ENCODE data around the gene STX7.

DNA sequence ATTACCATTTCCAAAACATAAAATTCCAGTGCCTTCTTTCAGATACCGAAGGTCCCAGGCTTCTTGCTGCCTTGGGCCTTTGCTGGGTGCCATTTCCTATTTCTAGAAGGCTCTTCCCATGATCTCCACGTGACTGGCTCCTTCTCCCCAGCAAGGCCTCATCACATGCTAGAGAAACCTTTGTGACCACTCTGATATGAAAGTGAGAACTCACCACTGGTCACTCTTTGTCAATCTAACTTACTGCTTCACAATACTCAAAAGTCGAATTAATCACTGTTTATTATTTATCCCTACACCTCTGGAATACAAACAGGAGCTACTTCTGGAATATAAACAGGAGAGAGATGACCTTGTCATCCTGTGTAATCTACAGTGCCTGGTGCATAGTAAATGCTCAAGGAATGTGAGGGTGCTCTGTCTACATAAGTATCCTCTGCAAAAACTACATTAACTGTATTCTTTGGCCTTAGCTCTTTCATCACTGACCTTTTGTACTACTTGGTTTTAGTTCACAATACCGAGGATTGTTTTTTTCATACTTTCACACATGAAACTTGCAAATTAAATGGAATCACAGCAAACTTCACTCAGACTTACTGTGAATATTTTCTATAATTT, 1.6 kb downstream of the STX7 start:
- TF ChIP-seq, protein P1, sequence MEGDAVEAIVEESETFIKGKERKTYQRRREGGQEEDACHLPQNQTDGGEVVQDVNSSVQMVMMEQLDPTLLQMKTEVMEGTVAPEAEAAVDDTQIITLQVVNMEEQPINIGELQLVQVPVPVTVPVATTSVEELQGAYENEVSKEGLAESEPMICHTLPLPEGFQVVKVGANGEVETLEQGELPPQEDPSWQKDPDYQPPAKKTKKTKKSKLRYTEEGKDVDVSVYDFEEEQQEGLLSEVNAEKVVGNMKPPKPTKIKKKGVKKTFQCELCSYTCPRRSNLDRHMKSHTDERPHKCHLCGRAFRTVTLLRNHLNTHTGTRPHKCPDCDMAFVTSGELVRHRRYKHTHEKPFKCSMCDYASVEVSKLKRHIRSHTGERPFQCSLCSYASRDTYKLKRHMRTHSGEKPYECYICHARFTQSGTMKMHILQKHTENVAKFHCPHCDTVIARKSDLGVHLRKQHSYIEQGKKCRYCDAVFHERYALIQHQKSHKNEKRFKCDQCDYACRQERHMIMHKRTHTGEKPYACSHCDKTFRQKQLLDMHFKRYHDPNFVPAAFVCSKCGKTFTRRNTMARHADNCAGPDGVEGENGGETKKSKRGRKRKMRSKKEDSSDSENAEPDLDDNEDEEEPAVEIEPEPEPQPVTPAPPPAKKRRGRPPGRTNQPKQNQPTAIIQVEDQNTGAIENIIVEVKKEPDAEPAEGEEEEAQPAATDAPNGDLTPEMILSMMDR (IDR thresholded peaks at IDR 0.05): no peak
- no peak for TF ChIP-seq POLR2A (IDR thresholded peaks at IDR 0.05)
